K562 (cell line): ENCODE measurements around the gene KCTD19. TPM values are rescaled to one million over a fixed set of nuclear protein-coding genes. Genes with fewer than 3 reads are reported as not detected.

ENCODE experiments used
- ATAC-seq: fragments of 200-7000 bp; cut with Tn5 transposase; 3 replicates; pipeline ENCODE4 v1.9.1; 2020; ENCODE audit warnings: moderate library complexity
- BruUV-seq: library from RNA; stranded (reverse); fragments of 400-500 nt; replicated peaks from 2 replicates; lab custom pipeline; 2021; lab: Mats Ljungman, UMichigan
- CTCF ChIA-PET: fragments of 300-600 bp; formaldehyde crosslinking; extraction: SDS; loops from one replicate; lab custom pipeline; 2021; ENCODE audit warnings: low intra/inter-chr PET ratio; lab: Yijun Ruan, JAX
- POLR2A ChIA-PET: fragments of 300-600, 350-650 bp; sonication (Branson Sonifier 250); formaldehyde crosslinking; extraction: SDS; loops from one replicate; lab custom pipeline; 2021; ENCODE audit warnings: antibody characterized with exemption, inconsistent platforms; lab: Yijun Ruan, JAX
- DNase-seq, 4 experiments: peaks; one replicate each; pipeline versions ENCODE4 v3.0.0 to v3.0.0-alpha.2; 2011 to 2018; ENCODE audit warnings: low spot score in 3 of 4, mixed read lengths in 3 of 4; ENCODE audit errors: extremely low read depth in 1 of 4
- FAIRE-seq: peaks from 2 replicates; lab custom pipeline; 2011; peaks lifted over from hg19 to GRCh38; lab: Jason Lieb, UNC
- H2AFZ ChIP-seq: 2 replicates; pipeline ENCODE4 v1.6.0; 2011; ENCODE audit warnings: low read depth, low read length, control low read depth, inconsistent platforms
- H3K27ac ChIP-seq: fragments of 200-600 bp; 3 replicates; pipeline ENCODE4 v1.8.0; 2011; ENCODE audit warnings: low read depth, mild to moderate bottlenecking, control low read depth, inconsistent platforms, low read length, moderate library complexity, mixed read lengths; ENCODE audit errors: extremely low read depth
- H3K27me3 ChIP-seq, 2 experiments: fragments of 300-600 bp in 1 of 2; 2 replicates in 1 of 2; 3 replicates in 1 of 2; pipeline versions ENCODE4 v1.6.0 to v1.8.0; 2011; ENCODE audit warnings: inconsistent platforms in 2 of 2, low read length in 2 of 2, mild to moderate bottlenecking in 1 of 2, mixed read lengths in 1 of 2, moderate library complexity in 1 of 2; ENCODE audit not compliant: control insufficient read depth in 2 of 2, insufficient read depth in 2 of 2
- H3K36me3 ChIP-seq: fragments of 300-600 bp; 3 replicates; pipeline ENCODE4 v1.8.0; 2011; ENCODE audit warnings: mild to moderate bottlenecking, low read length, inconsistent platforms; ENCODE audit not compliant: control insufficient read depth, insufficient read depth
- H3K4me1 ChIP-seq, 2 experiments: fragments of 200-600 bp in 1 of 2; replicated peaks in 1 of 2; 2 replicates in 1 of 2; 3 replicates in 1 of 2; pipeline versions ENCODE4 v1.5.1 to v1.8.0; 2011; ENCODE audit warnings: inconsistent platforms in 2 of 2, low read length in 2 of 2, mild to moderate bottlenecking in 1 of 2, mixed read lengths in 1 of 2, moderate library complexity in 1 of 2; ENCODE audit not compliant: control insufficient read depth in 2 of 2, insufficient read depth in 2 of 2
- H3K4me2 ChIP-seq: 2 replicates; pipeline ENCODE4 v1.6.1; 2011; ENCODE audit warnings: low read length, control low read depth, inconsistent platforms, mixed read lengths; ENCODE audit not compliant: insufficient read depth
- H3K4me3 ChIP-seq: fragments of 200-600 bp; sonication (generic), shearing (Covaris generic); 2 replicates; pipeline ENCODE4 v1.5.1; 2016; ENCODE audit warnings: control low read depth, inconsistent platforms
- H3K79me2 ChIP-seq: fragments of 200-600 bp; 3 replicates; pipeline ENCODE4 v1.8.0; 2011; ENCODE audit warnings: low read length, inconsistent platforms; ENCODE audit not compliant: control insufficient read depth, insufficient read depth
- H3K9ac ChIP-seq, 2 experiments: 2 replicates each; pipeline versions ENCODE4 v1.6.0 to v1.6.1; 2011; ENCODE audit warnings: low read depth in 2 of 2, low read length in 2 of 2, control low read depth in 1 of 2, inconsistent platforms in 1 of 2, mild to moderate bottlenecking in 1 of 2, mixed read lengths in 1 of 2; ENCODE audit not compliant: insufficient read depth in 1 of 2
- H3K9me1 ChIP-seq: one replicate; pipeline ENCODE4 v1.6.0; 2011; ENCODE audit warnings: inconsistent platforms, mild to moderate bottlenecking, low read length, moderate library complexity; ENCODE audit not compliant: control insufficient read depth, insufficient read depth
- H3K9me3 ChIP-seq: replicated peaks from 2 replicates; pipeline ENCODE4 v1.5.1; 2011; ENCODE audit warnings: low read depth, low read length, inconsistent platforms; ENCODE audit not compliant: control insufficient read depth, insufficient read depth
- H4K20me1 ChIP-seq: replicated peaks from 2 replicates; pipeline ENCODE4 v1.6.1; 2011; ENCODE audit warnings: low read length, inconsistent platforms, mixed read lengths; ENCODE audit not compliant: control insufficient read depth, insufficient read depth
- ASH1L ChIP-seq: fragments of 450-650 bp; IDR thresholded peaks from 2 replicates; pipeline ENCODE4 v1.6.1; 2018; ENCODE audit warnings: borderline replicate concordance, mild to moderate bottlenecking, low read depth; ENCODE audit not compliant: partially characterized antibody
- RAD21 ChIP-seq, 2 experiments: fragments of 250-450 bp in 1 of 2; fragments of 450-650 bp in 1 of 2; sonication (Bioruptor Pico) in 1 of 2; formaldehyde crosslinking in 1 of 2; IDR thresholded peaks in 1 of 2; conservative IDR thresholded peaks in 1 of 2; 2 replicates each; pipeline versions ENCODE4 v1.4.0 to v1.8.0; 2020 to 2022; ENCODE audit warnings: mild to moderate bottlenecking in 2 of 2, moderate library complexity in 1 of 2
- REST ChIP-seq, 2 experiments: fragments of 450-650 bp; formaldehyde crosslinking in 1 of 2; IDR thresholded peaks; 2 replicates each; pipeline versions ENCODE4 v1.4.0 to v1.6.1; 2014 to 2020; ENCODE audit warnings: mild to moderate bottlenecking in 2 of 2, borderline replicate concordance in 1 of 2, low read depth in 1 of 2
- WGBS: fragments of 100-300 bp; shearing (Covaris generic); methylation state at CpG from one replicate; pipeline ENCODE4 v1.1.6; 2016; ENCODE audit warnings: low coverage, mixed read lengths; ENCODE audit not compliant: insufficient coverage; ENCODE audit errors: missing lambda C conversion rate; 5-methylcytosine and 5-hydroxymethylcytosine counted together
- in situ Hi-C: fragments of 300-500 bp; cut with MboI; formaldehyde crosslinking; loops from 4 replicates; pipeline ENCODE4 v1.15.0; 2018; ENCODE audit warnings: inconsistent platforms, mixed read lengths
- intact Hi-C: fragments of 100-400 bp; cut with micrococcal nuclease; formaldehyde crosslinking; loops from 2 replicates; pipeline ENCODE4 v1.14.2; 2022
- polyA plus RNA-seq, 8 experiments: library from polyadenylated mRNA; depleted of rRNA in 4 of 8; stranded (reverse) in 5 of 8; unstranded in 3 of 8; fragments of >200 nt; fragmentation: Nextera tagmentation in 2 of 8; fragmentation: Illumina TruSeq in 1 of 8; extraction: Ambion mirVana in 2 of 8; extraction: Trizol in 1 of 8; gene quantifications; 2 replicates each; pipeline versions ENCODE4 v1.2.1 to v1.2.3, GENCODE V29; 2011 to 2014; ENCODE audit warnings: inconsistent platforms in 1 of 8, missing spikeins in 1 of 8
- total RNA-seq, 7 experiments: library from RNA; depleted of rRNA in 6 of 7; stranded (reverse); fragments of >200 nt in 6 of 7; fragmentation: Illumina TruSeq in 2 of 7; extraction: Trizol in 2 of 7; gene quantifications; 2 replicates each; pipeline versions ENCODE4 v1.2.1 to v1.2.3, GENCODE V29; 2011 to 2021; ENCODE audit warnings: low replicate concordance in 1 of 7
- TF ChIP-seq, protein P1 (sequence below), 3 experiments: IDR thresholded peaks in 2 of 3; conservative IDR thresholded peaks in 1 of 3; 2 replicates each; pipeline ENCODE4 v1.5.1; 2011 to 2012; ENCODE audit warnings: low read length in 3 of 3, mild to moderate bottlenecking in 3 of 3, control low read depth in 2 of 3, improper control_type of control experiment in 1 of 3, inconsistent platforms in 1 of 3, low read depth in 1 of 3, mixed read lengths in 1 of 3, moderate library complexity in 1 of 3; ENCODE audit not compliant: insufficient read depth in 2 of 3

KCTD19 gene
- total and polyA plus RNA-seq, 9 of the 15 experiments (the other 6 are each of a cell fraction or from before 2014, with no cell fraction given), result 0.03 to 0.91 (median 0.22) TPM; not detected in 2

- 0% methylated on average over 2 of the region's 2 CpGs for WGBS
Observed at GRCh38 chr16:67339453-67339852, 12.9 kb upstream of the KCTD19 start.

More at GRCh38 chr16:67339453-67339852, 12.9 kb upstream of the KCTD19 start:
- no peak for FAIRE-seq
- POLR2A ChIA-PET, result interaction anchor here (0.6 to 1.0 kb wide), 3 partner anchors 9 to 32 kb away, joined by 3 to 5 read pairs (median 3); partner anchors contain the start of genes KCTD19 and LRRC36
- H3K9me1 ChIP-seq, result no peaks in the 10 kb centered on the region
- intact Hi-C loops, result loop anchor here (5.0 kb wide), 1 partner anchor 77 kb away; no protein-coding TSS in a partner anchor
- TF ChIP-seq, protein P1, sequence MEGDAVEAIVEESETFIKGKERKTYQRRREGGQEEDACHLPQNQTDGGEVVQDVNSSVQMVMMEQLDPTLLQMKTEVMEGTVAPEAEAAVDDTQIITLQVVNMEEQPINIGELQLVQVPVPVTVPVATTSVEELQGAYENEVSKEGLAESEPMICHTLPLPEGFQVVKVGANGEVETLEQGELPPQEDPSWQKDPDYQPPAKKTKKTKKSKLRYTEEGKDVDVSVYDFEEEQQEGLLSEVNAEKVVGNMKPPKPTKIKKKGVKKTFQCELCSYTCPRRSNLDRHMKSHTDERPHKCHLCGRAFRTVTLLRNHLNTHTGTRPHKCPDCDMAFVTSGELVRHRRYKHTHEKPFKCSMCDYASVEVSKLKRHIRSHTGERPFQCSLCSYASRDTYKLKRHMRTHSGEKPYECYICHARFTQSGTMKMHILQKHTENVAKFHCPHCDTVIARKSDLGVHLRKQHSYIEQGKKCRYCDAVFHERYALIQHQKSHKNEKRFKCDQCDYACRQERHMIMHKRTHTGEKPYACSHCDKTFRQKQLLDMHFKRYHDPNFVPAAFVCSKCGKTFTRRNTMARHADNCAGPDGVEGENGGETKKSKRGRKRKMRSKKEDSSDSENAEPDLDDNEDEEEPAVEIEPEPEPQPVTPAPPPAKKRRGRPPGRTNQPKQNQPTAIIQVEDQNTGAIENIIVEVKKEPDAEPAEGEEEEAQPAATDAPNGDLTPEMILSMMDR (IDR thresholded peaks at IDR 0.05 in 2 of 3, conservative IDR thresholded peaks at IDR 0.05 in 1 of 3; ENCODE audit: insufficient read depth in 2 of 3, low read depth in 1 of 3, low read length in 3 of 3), result peak in 2 of 3 experiments; percentile 22 to 52; a peak in 3 of 6 replicates
- TF ChIP-seq REST (IDR thresholded peaks at IDR 0.05; ENCODE audit: borderline replicate concordance) (peak; percentile 68; the same call in 1 of the 2 replicates), REST (CRISPR knock-in tag; IDR thresholded peaks at IDR 0.05; ENCODE audit: low read depth) (no peak), RAD21 (CRISPR knock-in tag; conservative IDR thresholded peaks at IDR 0.05 in 1 of 2, IDR thresholded peaks at IDR 0.05 in 1 of 2) (peak; percentile 15 to 55; a peak in 3 of 4 replicates), ASH1L (no peak)
- peak in 1 of 4 experiments; percentile 31 for DNase-seq
- H4K20me1 ChIP-seq, result no peaks in the 10 kb centered on the region
- no peak overlapping the region for H2AFZ ChIP-seq
- no TSS peak for BruUV-seq
- H3K4me1 ChIP-seq, result no peaks in the 10 kb centered on the region
- H3K4me3 ChIP-seq, result no peak overlapping the region
- in situ Hi-C loops, result no loop called here
- CTCF ChIA-PET, result interaction anchor here (0.6 to 1.9 kb wide), 3 partner anchors 57 to 385 kb away, joined by 3 to 9 read pairs (median 3); no protein-coding TSS in a partner anchor
- H3K4me2 ChIP-seq, result no peak overlapping the region
- no peaks in the 10 kb centered on the region for H3K36me3 ChIP-seq
- H3K9ac ChIP-seq, result no peak overlapping the region
- H3K9me3 ChIP-seq, result no peaks in the 10 kb centered on the region
- ATAC-seq, result peak; percentile 59
- no peak overlapping the region for H3K27ac ChIP-seq
- no peaks in the 10 kb centered on the region for H3K79me2 ChIP-seq
- H3K27me3 ChIP-seq, result no peaks in the 10 kb centered on the region
